ENCODE results near the gene EPHB2.

EPHB2 gene

DNA sequence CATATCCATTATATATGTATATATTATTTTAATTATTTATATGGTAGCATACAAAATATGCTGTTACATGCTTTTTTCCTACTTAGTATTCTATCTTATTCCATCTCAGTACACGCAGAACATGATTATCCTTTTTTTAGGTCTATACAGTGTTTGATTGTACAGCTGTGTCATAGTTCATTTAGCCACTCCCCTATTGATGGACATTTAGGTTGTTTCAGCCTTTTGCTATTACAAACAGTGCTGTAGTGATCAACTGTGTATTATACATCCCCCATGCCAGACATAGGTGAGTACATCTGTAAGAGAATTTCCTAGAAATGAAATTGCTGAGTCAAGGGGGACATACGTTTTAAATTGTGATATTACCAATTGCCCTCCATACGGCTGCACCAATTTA lies 246.4 kb downstream of the EPHB2 start:
- POLR2A ChIA-PET, result no interaction called here
- H3K9me3 ChIP-seq (ENCODE audit: control insufficient read depth, insufficient read depth, low read depth, low read length), result no peaks in the 10 kb centered on the region
- H3K4me1 ChIP-seq (ENCODE audit: control insufficient read depth, insufficient read depth, low read length), result no peaks in the 10 kb centered on the region
- H3K4me3 ChIP-seq (ENCODE audit: low read depth, low read length), result no peak overlapping the region
- CTCF ChIA-PET, result interaction anchor here (0.7 to 1.5 kb wide), 3 partner anchors 8 to 227 kb away, joined by 3 to 9 read pairs (median 4); no protein-coding TSS in a partner anchor
- TF ChIP-seq MZF1 (tag by site-specific recombination; IDR thresholded peaks at IDR 0.05; ENCODE audit: borderline replicate concordance) (peak; percentile 91; the same call in 1 of the 2 replicates), PRDM10 (tag by site-specific recombination; IDR thresholded peaks at IDR 0.05) (no peak)
- H3K27ac ChIP-seq (ENCODE audit: extremely low read depth, low read depth, low read length), result no peak overlapping the region
- H3K36me3 ChIP-seq (ENCODE audit: control insufficient read depth in 2 of 2, insufficient read depth in 1 of 2, low read length in 2 of 2), result no peaks in the 10 kb centered on the region

GRCh38 chr1:22958556-22958955 lies 247.9 kb downstream of the EPHB2 start:
- H3K36me3 ChIP-seq (ENCODE audit: control insufficient read depth in 2 of 2, insufficient read depth in 1 of 2, low read length in 2 of 2), result no peaks in the 10 kb centered on the region
- CTCF ChIA-PET, result interaction anchor here (1.2 kb wide), 1 partner anchor 254 kb away, joined by 3 read pairs; no protein-coding TSS in a partner anchor
- no peak overlapping the region for H3K27ac ChIP-seq (ENCODE audit: extremely low read depth, low read depth, low read length)
- no peak overlapping the region for H3K4me3 ChIP-seq (ENCODE audit: low read depth, low read length)
- TF ChIP-seq, protein P1, sequence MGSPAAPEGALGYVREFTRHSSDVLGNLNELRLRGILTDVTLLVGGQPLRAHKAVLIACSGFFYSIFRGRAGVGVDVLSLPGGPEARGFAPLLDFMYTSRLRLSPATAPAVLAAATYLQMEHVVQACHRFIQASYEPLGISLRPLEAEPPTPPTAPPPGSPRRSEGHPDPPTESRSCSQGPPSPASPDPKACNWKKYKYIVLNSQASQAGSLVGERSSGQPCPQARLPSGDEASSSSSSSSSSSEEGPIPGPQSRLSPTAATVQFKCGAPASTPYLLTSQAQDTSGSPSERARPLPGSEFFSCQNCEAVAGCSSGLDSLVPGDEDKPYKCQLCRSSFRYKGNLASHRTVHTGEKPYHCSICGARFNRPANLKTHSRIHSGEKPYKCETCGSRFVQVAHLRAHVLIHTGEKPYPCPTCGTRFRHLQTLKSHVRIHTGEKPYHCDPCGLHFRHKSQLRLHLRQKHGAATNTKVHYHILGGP (tag by site-specific recombination; IDR thresholded peaks at IDR 0.05), result no peak
- TF ChIP-seq GLI4 (tag by site-specific recombination; IDR thresholded peaks at IDR 0.05) (no peak), ZNF121 (tag by site-specific recombination; IDR thresholded peaks at IDR 0.05) (no peak), ZNF449 (tag by site-specific recombination; IDR thresholded peaks at IDR 0.05) (no peak), ZNF658 (tag by site-specific recombination; IDR thresholded peaks at IDR 0.05) (no peak), GLI2 (tag by site-specific recombination; IDR thresholded peaks at IDR 0.05; ENCODE audit: borderline replicate concordance, low read depth) (no peak), ZNF571 (tag by site-specific recombination; IDR thresholded peaks at IDR 0.05) (no peak)
- POLR2A ChIA-PET, result no interaction called here
- no peaks in the 10 kb centered on the region for H3K9me3 ChIP-seq (ENCODE audit: control insufficient read depth, insufficient read depth, low read depth, low read length)
- no peaks in the 10 kb centered on the region for H3K4me1 ChIP-seq (ENCODE audit: control insufficient read depth, insufficient read depth, low read length)

DNA sequence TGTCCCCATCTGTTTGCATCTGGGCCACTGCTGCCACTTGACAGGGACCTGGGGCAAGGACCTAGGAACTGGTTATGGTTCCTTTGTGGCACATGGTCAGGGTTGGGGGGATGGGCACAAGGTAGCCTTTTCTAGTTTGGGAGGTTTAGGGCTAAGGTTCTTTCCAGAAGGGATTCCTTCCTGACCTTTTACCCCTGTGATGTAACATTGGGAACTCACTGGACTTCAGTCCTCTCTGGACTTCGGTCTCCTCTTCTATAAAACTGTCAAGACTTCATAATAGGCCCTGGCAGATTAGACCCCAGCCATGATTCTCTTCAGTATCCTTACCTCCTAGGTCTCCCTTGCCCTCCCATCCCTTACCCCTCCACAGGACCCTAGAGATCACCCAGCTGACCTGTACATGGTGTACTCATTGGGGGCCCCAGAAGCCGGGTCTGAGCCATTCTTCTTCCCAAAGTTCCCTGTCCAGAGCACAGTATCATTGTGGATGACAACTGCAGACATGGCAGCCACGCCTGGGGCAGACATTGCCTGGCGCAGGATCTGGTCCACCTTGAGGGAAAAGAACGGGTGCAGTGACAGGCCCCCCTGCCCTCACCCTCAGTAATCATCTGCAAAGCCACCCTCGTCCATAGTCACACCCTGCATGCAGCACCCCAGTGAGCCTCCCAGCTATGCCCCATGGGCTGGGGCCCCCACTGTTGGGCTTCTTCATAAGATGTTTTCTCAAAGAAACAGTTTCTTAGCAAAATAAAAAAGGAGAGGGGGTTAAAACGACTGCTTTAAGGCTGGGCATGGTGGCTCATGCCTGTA lies 249.1 kb downstream of the EPHB2 start:
- no peaks in the 10 kb centered on the region for H3K4me1 ChIP-seq (ENCODE audit: control insufficient read depth, insufficient read depth, low read length)
- H3K36me3 ChIP-seq (ENCODE audit: control insufficient read depth in 2 of 2, insufficient read depth in 1 of 2, low read length in 2 of 2), result no peaks in the 10 kb centered on the region
- CTCF ChIA-PET, result interaction anchor here (0.9 to 1.2 kb wide), 2 partner anchors 11 to 255 kb away, joined by 3 read pairs; no protein-coding TSS in a partner anchor
- no peak overlapping the region for H3K27ac ChIP-seq (ENCODE audit: extremely low read depth, low read depth, low read length)
- H3K4me3 ChIP-seq (ENCODE audit: low read depth, low read length), result no peak overlapping the region
- H3K9me3 ChIP-seq (ENCODE audit: control insufficient read depth, insufficient read depth, low read depth, low read length), result no peaks in the 10 kb centered on the region
- POLR2A ChIA-PET, result no interaction called here
- TF ChIP-seq, protein P2, sequence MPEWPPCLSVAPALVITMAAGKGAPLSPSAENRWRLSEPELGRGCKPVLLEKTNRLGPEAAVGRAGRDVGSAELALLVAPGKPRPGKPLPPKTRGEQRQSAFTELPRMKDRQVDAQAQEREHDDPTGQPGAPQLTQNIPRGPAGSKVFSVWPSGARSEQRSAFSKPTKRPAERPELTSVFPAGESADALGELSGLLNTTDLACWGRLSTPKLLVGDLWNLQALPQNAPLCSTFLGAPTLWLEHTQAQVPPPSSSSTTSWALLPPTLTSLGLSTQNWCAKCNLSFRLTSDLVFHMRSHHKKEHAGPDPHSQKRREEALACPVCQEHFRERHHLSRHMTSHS (tag by site-specific recombination; IDR thresholded peaks at IDR 0.05), result no peak
- TF ChIP-seq, protein P3, sequence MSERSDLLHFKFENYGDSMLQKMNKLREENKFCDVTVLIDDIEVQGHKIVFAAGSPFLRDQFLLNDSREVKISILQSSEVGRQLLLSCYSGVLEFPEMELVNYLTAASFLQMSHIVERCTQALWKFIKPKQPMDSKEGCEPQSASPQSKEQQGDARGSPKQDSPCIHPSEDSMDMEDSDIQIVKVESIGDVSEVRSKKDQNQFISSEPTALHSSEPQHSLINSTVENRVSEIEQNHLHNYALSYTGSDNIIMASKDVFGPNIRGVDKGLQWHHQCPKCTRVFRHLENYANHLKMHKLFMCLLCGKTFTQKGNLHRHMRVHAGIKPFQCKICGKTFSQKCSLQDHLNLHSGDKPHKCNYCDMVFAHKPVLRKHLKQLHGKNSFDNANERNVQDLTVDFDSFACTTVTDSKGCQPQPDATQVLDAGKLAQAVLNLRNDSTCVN (tag by site-specific recombination; optimal IDR thresholded peaks at IDR 0.05), result no peak
- TF ChIP-seq ZNF645 (tag by site-specific recombination; IDR thresholded peaks at IDR 0.05) (no peak), ZNF404 (tag by site-specific recombination; IDR thresholded peaks at IDR 0.05) (no peak), ZNF112 (tag by site-specific recombination; IDR thresholded peaks at IDR 0.05) (no peak)
- TF ChIP-seq, protein P4, sequence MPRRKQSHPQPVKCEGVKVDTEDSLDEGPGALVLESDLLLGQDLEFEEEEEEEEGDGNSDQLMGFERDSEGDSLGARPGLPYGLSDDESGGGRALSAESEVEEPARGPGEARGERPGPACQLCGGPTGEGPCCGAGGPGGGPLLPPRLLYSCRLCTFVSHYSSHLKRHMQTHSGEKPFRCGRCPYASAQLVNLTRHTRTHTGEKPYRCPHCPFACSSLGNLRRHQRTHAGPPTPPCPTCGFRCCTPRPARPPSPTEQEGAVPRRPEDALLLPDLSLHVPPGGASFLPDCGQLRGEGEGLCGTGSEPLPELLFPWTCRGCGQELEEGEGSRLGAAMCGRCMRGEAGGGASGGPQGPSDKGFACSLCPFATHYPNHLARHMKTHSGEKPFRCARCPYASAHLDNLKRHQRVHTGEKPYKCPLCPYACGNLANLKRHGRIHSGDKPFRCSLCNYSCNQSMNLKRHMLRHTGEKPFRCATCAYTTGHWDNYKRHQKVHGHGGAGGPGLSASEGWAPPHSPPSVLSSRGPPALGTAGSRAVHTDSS (tag by site-specific recombination; IDR thresholded peaks at IDR 0.05), result no peak
- TF ChIP-seq, protein P5, sequence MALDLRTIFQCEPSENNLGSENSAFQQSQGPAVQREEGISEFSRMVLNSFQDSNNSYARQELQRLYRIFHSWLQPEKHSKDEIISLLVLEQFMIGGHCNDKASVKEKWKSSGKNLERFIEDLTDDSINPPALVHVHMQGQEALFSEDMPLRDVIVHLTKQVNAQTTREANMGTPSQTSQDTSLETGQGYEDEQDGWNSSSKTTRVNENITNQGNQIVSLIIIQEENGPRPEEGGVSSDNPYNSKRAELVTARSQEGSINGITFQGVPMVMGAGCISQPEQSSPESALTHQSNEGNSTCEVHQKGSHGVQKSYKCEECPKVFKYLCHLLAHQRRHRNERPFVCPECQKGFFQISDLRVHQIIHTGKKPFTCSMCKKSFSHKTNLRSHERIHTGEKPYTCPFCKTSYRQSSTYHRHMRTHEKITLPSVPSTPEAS (tag by site-specific recombination; IDR thresholded peaks at IDR 0.05), result no peak

Measured in HEK293 (cell line).